ENCODE measurements around the gene TAX1BP3. TPM values are rescaled to one million over a fixed set of nuclear protein-coding genes. Genes with fewer than 3 reads are reported as not detected.

Gene TAX1BP3
- total and polyA plus RNA-seq, 2 of the 13 experiments (the other 11 are each of a cell fraction or from before 2014, with no cell fraction given): 16.7 to 45.1 TPM

- H3K4me3 ChIP-seq (replicated peaks in 1 of 3; ENCODE audit: insufficient read depth in 1 of 3, low read depth in 2 of 3, low read length in 3 of 3): no peak overlapping the region
- ChIA-PET CTCF (ENCODE audit: low intra/inter-chr PET ratio, low total read pairs) (no interaction called here), POLR2A (no interaction called here)
- no peak overlapping the region for H3K9ac ChIP-seq (ENCODE audit: insufficient read depth, low read depth, low read length)
- intact Hi-C loops (cut with micrococcal nuclease; ENCODE audit: unreplicated experiment) (no loop called here), in situ Hi-C loops (cut with HindIII; ENCODE audit: extremely low pct_ligation_motif_present, low pct_unique_long_range_greater_than_20kb) (no loop called here)
- no peak overlapping the region for H3K27ac ChIP-seq (ENCODE audit: extremely low read length, insufficient read depth, low read length)
- no peak for FAIRE-seq
- no peaks in the 10 kb centered on the region for H3K27me3 ChIP-seq (ENCODE audit: control insufficient read depth in 1 of 2, insufficient read depth in 2 of 2, low read length in 2 of 2)
- H3K4me1 ChIP-seq (ENCODE audit: insufficient read depth, low read length): peaks cover 18% of the 10 kb centered on the region
- no peaks in the 10 kb centered on the region for H4K20me1 ChIP-seq (ENCODE audit: insufficient read depth, low read length)
- H3K79me2 ChIP-seq (ENCODE audit: insufficient read depth, low read length): no peaks in the 10 kb centered on the region
- DNase-seq (ENCODE audit: low spot score): no peak
- no peak for TF ChIP-seq NFE2L2 (IDR thresholded peaks at IDR 0.05; ENCODE audit: low read length)
- TF ChIP-seq, protein P1, sequence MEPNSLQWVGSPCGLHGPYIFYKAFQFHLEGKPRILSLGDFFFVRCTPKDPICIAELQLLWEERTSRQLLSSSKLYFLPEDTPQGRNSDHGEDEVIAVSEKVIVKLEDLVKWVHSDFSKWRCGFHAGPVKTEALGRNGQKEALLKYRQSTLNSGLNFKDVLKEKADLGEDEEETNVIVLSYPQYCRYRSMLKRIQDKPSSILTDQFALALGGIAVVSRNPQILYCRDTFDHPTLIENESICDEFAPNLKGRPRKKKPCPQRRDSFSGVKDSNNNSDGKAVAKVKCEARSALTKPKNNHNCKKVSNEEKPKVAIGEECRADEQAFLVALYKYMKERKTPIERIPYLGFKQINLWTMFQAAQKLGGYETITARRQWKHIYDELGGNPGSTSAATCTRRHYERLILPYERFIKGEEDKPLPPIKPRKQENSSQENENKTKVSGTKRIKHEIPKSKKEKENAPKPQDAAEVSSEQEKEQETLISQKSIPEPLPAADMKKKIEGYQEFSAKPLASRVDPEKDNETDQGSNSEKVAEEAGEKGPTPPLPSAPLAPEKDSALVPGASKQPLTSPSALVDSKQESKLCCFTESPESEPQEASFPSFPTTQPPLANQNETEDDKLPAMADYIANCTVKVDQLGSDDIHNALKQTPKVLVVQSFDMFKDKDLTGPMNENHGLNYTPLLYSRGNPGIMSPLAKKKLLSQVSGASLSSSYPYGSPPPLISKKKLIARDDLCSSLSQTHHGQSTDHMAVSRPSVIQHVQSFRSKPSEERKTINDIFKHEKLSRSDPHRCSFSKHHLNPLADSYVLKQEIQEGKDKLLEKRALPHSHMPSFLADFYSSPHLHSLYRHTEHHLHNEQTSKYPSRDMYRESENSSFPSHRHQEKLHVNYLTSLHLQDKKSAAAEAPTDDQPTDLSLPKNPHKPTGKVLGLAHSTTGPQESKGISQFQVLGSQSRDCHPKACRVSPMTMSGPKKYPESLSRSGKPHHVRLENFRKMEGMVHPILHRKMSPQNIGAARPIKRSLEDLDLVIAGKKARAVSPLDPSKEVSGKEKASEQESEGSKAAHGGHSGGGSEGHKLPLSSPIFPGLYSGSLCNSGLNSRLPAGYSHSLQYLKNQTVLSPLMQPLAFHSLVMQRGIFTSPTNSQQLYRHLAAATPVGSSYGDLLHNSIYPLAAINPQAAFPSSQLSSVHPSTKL (CRISPR knock-in tag; IDR thresholded peaks at IDR 0.05): no peak
- no peak for TF ChIP-seq HNRNPH1 (optimal IDR thresholded peaks at IDR 0.05; ENCODE audit: low read depth, low read length)
- TF ChIP-seq ZNF235 (CRISPR knock-in tag; IDR thresholded peaks at IDR 0.05; ENCODE audit: borderline replicate concordance): no peak
- TF ChIP-seq, protein P2, sequence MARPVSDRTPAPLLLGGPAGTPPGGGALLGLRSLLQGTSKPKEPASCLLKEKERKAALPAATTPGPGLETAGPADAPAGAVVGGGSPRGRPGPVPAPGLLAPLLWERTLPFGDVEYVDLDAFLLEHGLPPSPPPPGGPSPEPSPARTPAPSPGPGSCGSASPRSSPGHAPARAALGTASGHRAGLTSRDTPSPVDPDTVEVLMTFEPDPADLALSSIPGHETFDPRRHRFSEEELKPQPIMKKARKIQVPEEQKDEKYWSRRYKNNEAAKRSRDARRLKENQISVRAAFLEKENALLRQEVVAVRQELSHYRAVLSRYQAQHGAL (CRISPR knock-in tag; IDR thresholded peaks at IDR 0.05; ENCODE audit: not compliant biosample characterization): no peak
- TF ChIP-seq, protein P3, sequence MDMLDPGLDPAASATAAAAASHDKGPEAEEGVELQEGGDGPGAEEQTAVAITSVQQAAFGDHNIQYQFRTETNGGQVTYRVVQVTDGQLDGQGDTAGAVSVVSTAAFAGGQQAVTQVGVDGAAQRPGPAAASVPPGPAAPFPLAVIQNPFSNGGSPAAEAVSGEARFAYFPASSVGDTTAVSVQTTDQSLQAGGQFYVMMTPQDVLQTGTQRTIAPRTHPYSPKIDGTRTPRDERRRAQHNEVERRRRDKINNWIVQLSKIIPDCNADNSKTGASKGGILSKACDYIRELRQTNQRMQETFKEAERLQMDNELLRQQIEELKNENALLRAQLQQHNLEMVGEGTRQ (IDR thresholded peaks at IDR 0.05; ENCODE audit: low read depth, low read length): no peak
- TF ChIP-seq, protein P3 (CRISPR knock-in tag; IDR thresholded peaks at IDR 0.05; ENCODE audit: borderline replicate concordance): no peak
- TF ChIP-seq, protein P4, sequence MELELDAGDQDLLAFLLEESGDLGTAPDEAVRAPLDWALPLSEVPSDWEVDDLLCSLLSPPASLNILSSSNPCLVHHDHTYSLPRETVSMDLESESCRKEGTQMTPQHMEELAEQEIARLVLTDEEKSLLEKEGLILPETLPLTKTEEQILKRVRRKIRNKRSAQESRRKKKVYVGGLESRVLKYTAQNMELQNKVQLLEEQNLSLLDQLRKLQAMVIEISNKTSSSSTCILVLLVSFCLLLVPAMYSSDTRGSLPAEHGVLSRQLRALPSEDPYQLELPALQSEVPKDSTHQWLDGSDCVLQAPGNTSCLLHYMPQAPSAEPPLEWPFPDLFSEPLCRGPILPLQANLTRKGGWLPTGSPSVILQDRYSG (CRISPR knock-in tag; IDR thresholded peaks at IDR 0.05): no peak
- no TSS peak for BruUV-seq (replicated peaks)
- H2AFZ ChIP-seq (ENCODE audit: low read length): no peak overlapping the region
- no peak overlapping the region for H3K4me2 ChIP-seq (ENCODE audit: low read depth, low read length)
- H3K9me3 ChIP-seq (ENCODE audit: low read length): no peaks in the 10 kb centered on the region
- ATAC-seq: no peak
- peaks cover 8 to 39% of the 10 kb centered on the region in 2 experiments; a peak in 4 of 5 replicates for H3K36me3 ChIP-seq (replicated peaks in 1 of 2; ENCODE audit: control insufficient read depth in 1 of 2, insufficient read depth in 2 of 2, low read length in 2 of 2)
- 88% methylated on average over 8 of the region's 8 CpGs for WGBS (ENCODE audit: low lambda C conversion rate)
These were observed 46.9 kb upstream of the TAX1BP3 start for GRCh38 chr17:3715296-3715695.
